Ovary (tissue), 3 donors: ENCODE results near the gene RPGR.

Source experiments
- POLR2A ChIP-seq: fragments of 450-650 bp; IDR thresholded peaks from one replicate; pipeline ENCODE4 v1.6.1; 2017; ENCODE audit warnings: antibody characterized with exemption, mild to moderate bottlenecking, moderate library complexity
- TF ChIP-seq, protein P1 (sequence below), 3 donors: fragments of 450-650 bp in 2 of 3; fragments of 200-600 bp in 1 of 3; IDR thresholded peaks; one replicate each; pipeline versions ENCODE4 v1.5.1 to v1.8.0; 2016 to 2022; ENCODE audit warnings: antibody characterized with exemption in 3 of 3, mild to moderate bottlenecking in 1 of 3
- donor health status: DM: no; HTN: no; CAD: no.

DNA sequence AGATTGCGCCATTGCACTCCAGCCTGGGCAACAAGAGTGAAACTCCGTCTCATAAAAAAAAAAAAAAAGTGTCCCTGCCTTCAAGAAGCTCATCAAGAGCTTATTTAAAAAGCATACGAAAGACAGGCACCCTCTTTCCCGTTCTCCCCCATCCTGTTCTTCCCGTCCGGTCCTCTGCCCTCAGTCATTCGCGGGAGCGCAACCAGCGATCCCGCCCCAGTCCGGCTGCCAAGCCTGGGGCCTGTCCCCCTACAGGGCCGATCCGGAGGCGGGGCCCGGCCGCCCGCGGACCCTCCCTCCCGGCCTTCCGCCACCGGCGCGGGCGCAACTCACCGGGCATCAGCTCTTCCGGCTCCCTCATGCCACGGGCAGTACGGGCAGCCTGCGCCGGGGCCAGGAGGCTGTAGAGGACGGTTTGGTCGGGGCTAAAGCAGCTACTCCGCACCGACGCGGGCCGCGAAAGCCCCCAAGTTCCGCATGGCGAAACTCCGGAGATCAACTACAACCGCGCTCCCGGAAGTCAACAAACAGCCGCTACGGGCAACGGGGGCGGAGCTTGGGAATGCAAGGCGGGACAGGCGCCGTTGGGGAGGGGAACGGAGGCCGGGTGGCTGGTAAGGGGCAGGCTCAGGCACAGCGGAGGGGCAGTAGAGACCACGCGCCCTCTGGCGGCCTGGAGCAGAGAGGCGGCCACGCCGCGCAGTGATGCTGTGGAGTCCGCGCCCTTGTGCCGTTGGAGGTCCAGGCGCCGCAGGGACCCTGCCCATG lies at the start of gene RPGR:
- TF ChIP-seq POLR2A = peak; percentile 67
- TF ChIP-seq, protein P1, sequence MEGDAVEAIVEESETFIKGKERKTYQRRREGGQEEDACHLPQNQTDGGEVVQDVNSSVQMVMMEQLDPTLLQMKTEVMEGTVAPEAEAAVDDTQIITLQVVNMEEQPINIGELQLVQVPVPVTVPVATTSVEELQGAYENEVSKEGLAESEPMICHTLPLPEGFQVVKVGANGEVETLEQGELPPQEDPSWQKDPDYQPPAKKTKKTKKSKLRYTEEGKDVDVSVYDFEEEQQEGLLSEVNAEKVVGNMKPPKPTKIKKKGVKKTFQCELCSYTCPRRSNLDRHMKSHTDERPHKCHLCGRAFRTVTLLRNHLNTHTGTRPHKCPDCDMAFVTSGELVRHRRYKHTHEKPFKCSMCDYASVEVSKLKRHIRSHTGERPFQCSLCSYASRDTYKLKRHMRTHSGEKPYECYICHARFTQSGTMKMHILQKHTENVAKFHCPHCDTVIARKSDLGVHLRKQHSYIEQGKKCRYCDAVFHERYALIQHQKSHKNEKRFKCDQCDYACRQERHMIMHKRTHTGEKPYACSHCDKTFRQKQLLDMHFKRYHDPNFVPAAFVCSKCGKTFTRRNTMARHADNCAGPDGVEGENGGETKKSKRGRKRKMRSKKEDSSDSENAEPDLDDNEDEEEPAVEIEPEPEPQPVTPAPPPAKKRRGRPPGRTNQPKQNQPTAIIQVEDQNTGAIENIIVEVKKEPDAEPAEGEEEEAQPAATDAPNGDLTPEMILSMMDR (IDR thresholded peaks at IDR 0.05) = peak; percentile 68 to 79 (median 74)
